ENCODE results near the gene MTMR6.
A peak's percentile ranks its signal among the peaks of the same experiment; 100 is the strongest.

The MTMR6 gene

DNA sequence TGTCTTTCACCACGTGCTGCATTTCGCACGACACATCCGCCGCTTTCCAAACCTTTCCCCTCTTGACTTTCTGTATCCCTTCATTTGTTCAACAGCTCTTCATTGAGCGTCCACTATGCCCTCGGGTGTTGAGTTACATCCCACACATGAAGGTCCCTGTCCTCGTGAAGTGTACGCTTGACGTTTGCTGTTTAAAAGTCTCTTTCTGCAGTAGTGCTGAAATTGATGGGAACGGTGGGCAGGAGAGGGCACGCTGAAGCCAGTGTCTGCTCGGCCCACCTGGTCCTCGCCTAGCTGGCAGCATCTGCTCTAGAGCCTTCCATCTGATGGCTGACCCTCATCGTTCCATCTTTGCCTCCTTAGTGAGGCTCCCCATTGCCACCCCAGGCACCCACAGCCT, 59.6 kb downstream of the MTMR6 start:
- no peak for TF ChIP-seq JUND (IDR thresholded peaks at IDR 0.05; ENCODE audit: low read depth)
- DNase-seq (ENCODE audit: low read depth in 1 of 2, low spot score in 1 of 2): no peak
- in situ Hi-C loops (cut with HindIII; ENCODE audit: low pct_unique_long_range_greater_than_20kb, low sequenced_read_pairs): no loop called here

- DNase-seq (ENCODE audit: low read depth in 1 of 2, low spot score in 1 of 2): no peak
- TF ChIP-seq JUND (IDR thresholded peaks at IDR 0.05; ENCODE audit: low read depth): no peak
- in situ Hi-C loops (cut with HindIII; ENCODE audit: low pct_unique_long_range_greater_than_20kb, low sequenced_read_pairs): no loop called here
Measured at GRCh38 chr13:25225970-25226369, 61.3 kb downstream of the MTMR6 start.

DNA sequence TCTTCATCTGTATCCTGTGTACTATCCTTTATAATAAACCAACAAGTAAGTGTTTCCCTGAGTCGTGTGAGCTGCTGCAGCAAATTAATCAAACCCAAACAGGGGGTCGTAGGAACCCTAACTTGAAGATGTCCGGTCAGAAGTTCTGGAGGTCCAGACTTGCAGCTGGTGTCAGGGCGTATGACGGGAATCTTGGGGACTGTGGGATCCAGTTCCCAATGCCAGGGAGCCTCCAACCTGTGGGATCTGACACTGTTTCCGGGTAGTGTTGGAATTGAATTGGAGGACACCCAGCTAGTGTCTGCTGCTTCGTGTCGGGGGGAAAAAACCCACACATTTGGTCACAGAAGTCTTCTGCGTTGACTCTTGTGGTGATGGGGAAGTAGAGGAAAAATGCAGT, 63.1 kb downstream of the MTMR6 start:
- TF ChIP-seq JUND (IDR thresholded peaks at IDR 0.05; ENCODE audit: low read depth): no peak
- no peak for DNase-seq (ENCODE audit: low read depth in 1 of 2, low spot score in 1 of 2)
- in situ Hi-C loops (cut with HindIII; ENCODE audit: low pct_unique_long_range_greater_than_20kb, low sequenced_read_pairs): no loop called here

GRCh38 chr13:25222740-25223139, 64.5 kb downstream of the MTMR6 start:
- in situ Hi-C loops (cut with HindIII; ENCODE audit: low pct_unique_long_range_greater_than_20kb, low sequenced_read_pairs): no loop called here

GRCh38 chr13:25218019-25218418, 69.3 kb downstream of the MTMR6 start:
- no peak for DNase-seq (ENCODE audit: low read depth in 1 of 2, low spot score in 1 of 2)
- no peak for TF ChIP-seq JUND (IDR thresholded peaks at IDR 0.05; ENCODE audit: low read depth)
- in situ Hi-C loops (cut with HindIII; ENCODE audit: low pct_unique_long_range_greater_than_20kb, low sequenced_read_pairs): no loop called here

More at GRCh38 chr13:25222740-25223139, 64.5 kb downstream of the MTMR6 start:
- TF ChIP-seq JUND (IDR thresholded peaks at IDR 0.05; ENCODE audit: low read depth): no peak
- no peak for DNase-seq (ENCODE audit: low read depth in 1 of 2, low spot score in 1 of 2)

GRCh38 chr13:25217023-25217885, 70.0 kb downstream of the MTMR6 start:
- in situ Hi-C loops (cut with HindIII; ENCODE audit: low pct_unique_long_range_greater_than_20kb, low sequenced_read_pairs): no loop called here
- TF ChIP-seq JUND (IDR thresholded peaks at IDR 0.05; ENCODE audit: low read depth): no peak
- no peak for DNase-seq (ENCODE audit: low read depth in 1 of 2, low spot score in 1 of 2)

DNA sequence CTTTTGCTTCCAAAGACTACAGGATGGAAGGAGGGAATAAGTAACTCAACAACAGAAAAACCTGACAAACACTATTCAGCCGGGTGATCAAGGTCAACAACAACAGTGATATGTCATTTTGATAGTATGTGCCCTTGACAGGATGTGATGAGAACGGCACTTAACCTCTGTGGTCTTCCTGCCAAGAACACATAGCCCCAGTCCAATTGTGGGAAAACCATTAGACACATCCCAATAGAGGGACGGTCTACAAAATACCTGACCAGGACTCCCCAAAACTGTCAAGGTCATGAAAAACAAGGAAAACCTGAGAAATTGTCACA, 72.1 kb downstream of the MTMR6 start:
- in situ Hi-C loops (cut with HindIII; ENCODE audit: low pct_unique_long_range_greater_than_20kb, low sequenced_read_pairs): no loop called here
- no peak for DNase-seq (ENCODE audit: low read depth in 1 of 2, low spot score in 1 of 2)
- TF ChIP-seq JUND (IDR thresholded peaks at IDR 0.05; ENCODE audit: low read depth): no peak

- in situ Hi-C loops (cut with HindIII; ENCODE audit: low pct_unique_long_range_greater_than_20kb, low sequenced_read_pairs): no loop called here
- TF ChIP-seq JUND (IDR thresholded peaks at IDR 0.05; ENCODE audit: low read depth): no peak
- DNase-seq (ENCODE audit: low read depth in 1 of 2, low spot score in 1 of 2): no peak
Measured at GRCh38 chr13:25214491-25215252, 72.6 kb downstream of the MTMR6 start.

GRCh38 chr13:25213715-25214114, 73.6 kb downstream of the MTMR6 start:
- no peak for TF ChIP-seq JUND (IDR thresholded peaks at IDR 0.05; ENCODE audit: low read depth)
- peak; percentile 21 to 93 for DNase-seq (ENCODE audit: low read depth in 1 of 2, low spot score in 1 of 2)
- in situ Hi-C loops (cut with HindIII; ENCODE audit: low pct_unique_long_range_greater_than_20kb, low sequenced_read_pairs): no loop called here

GRCh38 chr13:25210842-25211569, 76.3 kb downstream of the MTMR6 start:
- in situ Hi-C loops (cut with HindIII; ENCODE audit: low pct_unique_long_range_greater_than_20kb, low sequenced_read_pairs): no loop called here
- no peak for DNase-seq (ENCODE audit: low read depth in 1 of 2, low spot score in 1 of 2)
- TF ChIP-seq JUND (IDR thresholded peaks at IDR 0.05; ENCODE audit: low read depth): no peak

DNA sequence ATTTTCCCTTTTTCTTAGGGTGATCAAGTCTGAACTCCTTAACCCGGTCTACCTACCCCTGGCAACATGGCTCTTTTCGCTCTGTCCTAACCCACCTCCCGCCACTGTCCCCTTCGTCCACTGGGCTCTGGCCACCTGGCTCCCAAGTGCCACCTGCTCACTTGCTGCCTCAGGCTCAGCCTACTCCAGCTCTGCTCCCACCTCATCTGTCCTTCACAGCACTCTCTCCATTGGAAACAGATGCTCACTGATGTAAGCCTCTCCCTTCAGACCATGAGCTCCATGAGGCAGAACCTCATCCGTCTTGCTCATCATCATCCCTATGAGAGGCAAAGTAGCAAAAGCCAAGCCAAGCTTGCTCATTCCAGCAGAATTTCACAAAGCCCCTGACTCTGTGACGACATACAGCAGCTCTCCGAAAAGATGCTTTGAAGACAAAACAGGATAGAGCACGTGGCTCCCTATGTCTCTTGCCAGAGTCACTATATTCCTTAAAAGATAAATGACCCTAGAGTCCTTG, 79.9 kb downstream of the MTMR6 start:
- TF ChIP-seq JUND (IDR thresholded peaks at IDR 0.05; ENCODE audit: low read depth): no peak
- no peak for DNase-seq (ENCODE audit: low read depth in 1 of 2, low spot score in 1 of 2)
- in situ Hi-C loops (cut with HindIII; ENCODE audit: low pct_unique_long_range_greater_than_20kb, low sequenced_read_pairs): no loop called here

DNA sequence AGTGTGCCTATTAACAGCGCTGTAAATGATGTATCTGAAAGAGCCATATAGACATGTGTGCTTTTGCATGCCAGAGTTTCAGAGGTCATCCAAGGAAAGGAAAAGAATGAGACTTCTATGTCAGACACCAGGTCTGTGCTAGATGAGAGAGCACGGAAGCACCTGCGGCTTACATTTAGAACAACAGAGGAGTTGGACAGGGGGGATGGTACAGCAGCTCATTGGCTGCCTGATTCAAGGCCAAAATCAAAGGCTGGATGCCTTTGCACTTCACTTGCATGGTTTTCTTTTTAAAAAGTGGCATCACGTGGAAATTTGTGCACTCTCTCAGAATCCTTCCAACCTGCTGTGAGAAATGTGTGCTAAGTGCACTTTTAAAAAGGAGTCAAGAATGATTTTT, 82.4 kb downstream of the MTMR6 start:
- in situ Hi-C loops (cut with HindIII; ENCODE audit: low pct_unique_long_range_greater_than_20kb, low sequenced_read_pairs): no loop called here
- no peak for TF ChIP-seq JUND (IDR thresholded peaks at IDR 0.05; ENCODE audit: low read depth)
- no peak for DNase-seq (ENCODE audit: low read depth in 1 of 2, low spot score in 1 of 2)
